ENCODE measurements around the gene EPDR1.

Gene EPDR1

DNA sequence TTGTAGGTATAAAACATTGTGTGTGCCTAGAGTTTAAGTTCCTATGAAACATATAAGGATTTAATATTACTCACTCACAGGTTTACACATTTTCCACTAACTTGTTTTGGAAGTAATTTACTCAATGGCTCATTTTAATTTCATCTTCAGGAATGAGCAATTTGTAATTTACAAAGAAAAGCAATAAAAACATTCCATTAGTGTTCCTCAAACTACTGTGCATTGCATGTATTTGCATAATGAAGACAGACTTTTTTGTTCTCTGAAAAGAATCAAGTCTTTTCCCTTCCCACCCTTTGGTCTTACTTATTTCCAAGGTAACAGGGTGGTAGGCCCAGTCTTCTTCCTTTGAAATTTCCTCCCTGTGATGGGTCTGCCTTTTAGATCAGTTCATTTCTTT lies 61.2 kb downstream of the EPDR1 start:
- TF ChIP-seq GATA2 (IDR thresholded peaks at IDR 0.05; ENCODE audit: low read depth, low read length) (no peak), GATA3 (IDR thresholded peaks at IDR 0.05; ENCODE audit: low read depth, low read length) (no peak)

DNA sequence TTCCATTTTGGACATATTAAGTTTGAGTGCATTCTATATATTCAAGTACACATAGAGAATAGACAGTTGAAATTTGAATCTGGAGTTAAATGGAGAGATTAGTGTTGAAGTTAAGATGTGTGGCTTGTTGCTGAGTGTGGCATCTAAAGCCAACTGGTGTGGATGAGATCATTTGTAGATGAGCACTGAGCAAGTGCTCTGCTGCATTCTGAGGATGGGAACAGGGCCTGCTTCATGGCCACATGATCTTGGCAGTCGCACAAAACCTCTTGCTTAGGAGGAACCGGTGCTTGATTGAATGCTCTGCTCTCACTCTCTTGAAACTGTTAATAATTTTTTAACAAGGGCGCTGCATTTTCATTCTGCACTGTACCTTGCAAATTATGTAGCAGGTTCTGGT lies 62.0 kb downstream of the EPDR1 start:
- TF ChIP-seq GATA3 (IDR thresholded peaks at IDR 0.05; ENCODE audit: low read depth, low read length): no peak
- no peak for TF ChIP-seq GATA2 (IDR thresholded peaks at IDR 0.05; ENCODE audit: low read depth, low read length)

DNA sequence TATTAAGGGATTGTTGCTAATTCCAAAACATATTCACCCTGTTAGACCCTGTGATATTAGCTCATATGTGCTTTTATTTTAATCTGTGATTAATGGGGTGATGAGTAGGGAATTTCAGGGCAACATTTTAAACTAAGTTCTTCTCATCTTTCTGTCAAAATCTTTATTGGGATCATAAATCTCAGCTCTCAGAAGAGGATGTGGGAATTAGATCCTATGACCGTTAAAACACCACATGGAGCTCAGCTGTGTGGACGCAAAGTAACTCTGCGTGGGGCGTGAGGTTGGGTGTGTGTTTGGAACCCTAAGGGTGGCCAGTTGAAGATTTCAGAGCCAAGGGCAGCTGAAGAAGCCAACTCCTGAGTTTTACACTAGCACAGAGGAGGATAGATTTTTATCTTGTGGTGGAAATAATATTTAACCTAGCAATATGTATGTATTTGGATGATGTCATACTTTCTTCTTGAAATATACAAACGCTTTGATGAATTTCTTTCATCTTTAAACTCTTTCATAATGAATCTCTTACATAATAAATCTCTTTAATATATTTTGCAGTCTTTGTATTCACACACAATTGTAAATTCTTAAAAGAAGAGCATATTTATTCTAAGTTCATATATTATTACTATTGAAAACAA lies 64.4 kb downstream of the EPDR1 start:
- TF ChIP-seq GATA2 (IDR thresholded peaks at IDR 0.05; ENCODE audit: low read depth, low read length) (no peak), GATA3 (IDR thresholded peaks at IDR 0.05; ENCODE audit: low read depth, low read length) (no peak)

DNA sequence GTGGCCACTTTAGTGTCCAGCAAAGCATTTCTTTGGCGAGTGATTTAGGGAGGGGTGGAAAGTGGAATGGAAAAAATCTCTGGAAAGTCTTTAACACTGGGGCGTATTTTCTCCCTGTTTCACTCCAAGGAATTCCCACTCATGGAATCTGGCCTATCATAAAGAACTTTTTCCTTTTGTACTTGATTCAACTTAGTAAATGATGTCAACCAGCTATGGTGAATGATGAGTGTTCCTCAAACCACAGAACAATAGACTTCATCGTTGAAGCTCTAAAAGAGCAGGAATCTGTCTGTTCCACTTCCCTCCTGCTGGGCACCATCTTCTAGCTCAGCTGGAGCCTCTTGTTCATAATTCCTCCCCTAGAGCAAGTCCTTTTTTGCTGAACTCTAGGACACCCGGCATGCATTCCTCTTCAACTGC lies 66.5 kb downstream of the EPDR1 start:
- TF ChIP-seq GATA3 (IDR thresholded peaks at IDR 0.05; ENCODE audit: low read depth, low read length) (no peak), GATA2 (IDR thresholded peaks at IDR 0.05; ENCODE audit: low read depth, low read length) (no peak)

DNA sequence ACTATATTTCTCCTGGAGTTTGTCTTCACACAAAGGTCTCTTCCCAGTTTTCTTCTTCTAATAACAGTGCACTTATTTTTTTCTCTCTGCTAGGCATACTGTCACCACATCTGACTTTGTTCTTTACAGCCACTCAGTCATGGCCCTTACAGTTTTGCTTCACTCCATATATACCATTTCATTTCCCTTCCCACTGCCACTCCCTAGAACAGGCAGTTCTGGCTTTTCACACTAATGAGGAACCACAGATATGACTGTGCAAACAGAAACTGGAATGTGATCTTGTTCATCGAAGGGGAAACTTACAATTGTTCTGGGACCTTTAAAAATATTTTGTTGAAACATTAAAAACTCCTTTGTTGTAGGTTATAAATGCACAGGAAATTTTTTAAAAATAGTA lies 67.3 kb downstream of the EPDR1 start:
- TF ChIP-seq GATA2 (IDR thresholded peaks at IDR 0.05; ENCODE audit: low read depth, low read length) (no peak), GATA3 (IDR thresholded peaks at IDR 0.05; ENCODE audit: low read depth, low read length) (no peak)

DNA sequence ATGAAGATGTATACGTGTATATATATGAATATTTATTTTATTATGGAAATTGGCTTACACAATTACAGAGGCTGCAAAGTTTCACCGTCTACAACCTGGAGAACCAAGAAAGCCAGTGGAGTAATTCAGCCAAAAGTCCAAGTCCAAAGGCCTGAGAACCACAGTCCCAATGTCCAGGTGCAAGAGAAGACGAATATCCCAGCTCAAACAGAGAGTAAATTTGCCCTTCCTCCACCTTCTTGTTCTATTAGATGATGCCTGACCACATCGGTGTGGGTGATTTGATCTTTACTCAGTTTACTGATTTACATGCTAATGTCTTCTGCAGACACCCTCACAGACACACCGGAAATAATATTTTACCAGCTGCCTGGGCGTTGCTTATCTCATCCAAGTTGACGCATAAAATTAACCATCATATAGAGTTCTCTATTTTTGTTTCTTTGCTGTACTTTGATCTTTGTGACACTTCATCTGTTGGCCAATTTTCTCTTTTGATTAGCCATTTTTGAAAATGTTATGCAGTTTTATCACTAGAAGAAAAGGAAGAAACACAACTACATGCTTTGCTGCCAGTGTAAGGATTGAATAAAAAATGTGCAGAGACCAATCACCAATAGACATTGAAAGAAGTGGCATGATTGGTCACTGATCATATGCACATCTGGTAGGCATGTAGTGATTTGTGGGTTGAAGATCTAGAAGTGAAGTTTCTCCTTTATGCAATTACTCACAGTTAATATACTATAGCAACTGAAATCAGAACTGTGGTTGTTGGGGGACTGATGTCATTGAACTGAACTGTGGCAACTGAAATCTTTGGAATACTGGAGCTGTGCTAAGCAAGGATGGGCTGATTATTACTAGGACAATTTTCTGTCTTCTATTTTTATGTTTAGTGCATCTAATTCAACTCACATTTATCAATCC lies 68.5 kb downstream of the EPDR1 start:
- TF ChIP-seq GATA3 (IDR thresholded peaks at IDR 0.05; ENCODE audit: low read depth, low read length) (no peak), GATA2 (IDR thresholded peaks at IDR 0.05; ENCODE audit: low read depth, low read length) (no peak)

DNA sequence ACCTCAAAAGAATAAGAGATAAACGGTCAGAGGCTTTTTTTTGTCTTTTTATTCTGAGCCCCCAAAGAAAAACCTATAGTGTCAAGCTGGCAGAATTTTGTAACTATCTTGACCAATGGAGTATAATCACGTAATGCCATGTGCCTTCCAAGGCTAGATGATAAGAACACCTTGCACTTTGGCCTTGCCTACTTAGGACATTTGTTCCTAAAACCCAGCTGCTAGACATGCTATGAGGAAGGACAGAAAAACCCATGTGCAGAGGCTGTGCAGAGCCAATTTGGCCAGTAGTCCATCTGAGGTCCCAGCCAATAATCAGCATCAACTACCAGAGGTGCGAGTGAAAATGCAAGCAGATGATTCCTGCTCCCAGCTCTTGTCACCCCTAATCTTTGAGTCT lies 69.9 kb downstream of the EPDR1 start:
- TF ChIP-seq GATA2 (IDR thresholded peaks at IDR 0.05; ENCODE audit: low read depth, low read length): no peak

DNA sequence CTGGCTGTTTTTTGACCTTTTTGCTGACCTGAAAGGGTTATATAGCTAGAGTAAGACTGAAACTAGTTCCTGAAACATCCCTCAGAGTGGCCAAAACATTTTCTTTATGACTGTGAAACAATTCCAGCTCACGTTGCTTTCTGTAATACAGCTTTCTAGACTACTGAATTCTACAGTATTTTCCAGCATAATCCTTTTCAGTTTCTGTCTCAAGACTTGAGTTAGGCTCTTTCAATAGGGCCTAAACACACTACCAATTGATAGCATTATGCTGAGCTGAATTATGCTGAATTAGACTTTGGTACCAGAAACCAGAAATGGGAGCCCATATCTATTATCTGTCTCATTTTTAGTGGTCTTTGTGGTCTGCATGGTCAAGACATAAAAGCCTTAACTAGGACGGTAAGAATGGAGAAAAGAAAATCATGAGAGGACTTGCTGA lies 72.6 kb downstream of the EPDR1 start:
- TF ChIP-seq GATA2 (IDR thresholded peaks at IDR 0.05; ENCODE audit: low read depth, low read length) (no peak), GATA3 (IDR thresholded peaks at IDR 0.05; ENCODE audit: low read depth, low read length) (no peak)

DNA sequence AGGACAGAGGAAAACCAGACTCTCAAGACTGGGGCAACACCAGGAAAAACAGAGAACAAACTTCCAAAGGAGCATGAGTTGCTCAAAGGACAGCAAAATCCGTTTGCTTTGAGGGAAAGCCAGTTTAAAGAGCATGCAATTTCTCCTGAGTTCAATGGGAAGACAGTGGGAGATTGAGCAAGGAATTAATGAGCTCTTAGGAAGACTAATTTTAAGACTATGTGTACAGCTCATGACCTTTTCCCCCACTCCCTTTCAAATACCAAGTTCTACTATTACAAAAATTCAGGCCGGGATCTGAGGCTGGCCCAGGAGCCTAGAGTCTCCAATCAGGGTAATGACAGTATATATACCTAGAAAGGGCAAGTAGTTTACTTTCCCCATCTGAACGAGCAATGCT lies 79.2 kb downstream of the EPDR1 start:
- TF ChIP-seq GATA3 (IDR thresholded peaks at IDR 0.05; ENCODE audit: low read depth, low read length): no peak
- no peak for TF ChIP-seq GATA2 (IDR thresholded peaks at IDR 0.05; ENCODE audit: low read depth, low read length)

DNA sequence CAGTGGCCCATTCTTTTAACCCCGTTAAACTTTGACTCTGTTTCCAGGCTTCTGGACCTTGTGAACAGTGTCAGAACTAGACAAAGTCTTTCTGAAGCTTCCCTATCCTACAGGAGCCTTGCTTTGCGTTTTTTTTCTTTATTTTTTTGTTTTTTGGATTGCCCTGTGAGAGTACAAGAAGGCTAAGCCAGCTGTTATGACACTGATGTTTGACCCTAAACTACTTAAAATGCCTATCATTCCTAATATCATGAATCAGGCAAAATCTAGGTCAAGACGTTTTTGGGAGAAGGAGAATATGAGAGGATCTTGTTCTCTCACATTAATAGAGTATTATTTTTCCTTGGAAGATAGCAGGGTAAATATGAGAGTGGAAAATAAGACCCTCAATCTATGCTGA lies 79.8 kb downstream of the EPDR1 start:
- TF ChIP-seq GATA3 (IDR thresholded peaks at IDR 0.05; ENCODE audit: low read depth, low read length): no peak
- no peak for TF ChIP-seq GATA2 (IDR thresholded peaks at IDR 0.05; ENCODE audit: low read depth, low read length)
